Activated CD4-positive, alpha-beta T cell treated with anti-CD3 and anti-CD28 coated beads, Interleukin-2, amount 50 U/mL, for 24 hours (primary cell): ENCODE data around the gene GRAMD4.

Experiments used
- DNase-seq, 2 donors: peaks; one replicate each; pipeline ENCODE4 v3.0.0-alpha.2; 2020; ENCODE audit warnings: low read depth in 1 of 2, low spot score in 1 of 2

GRAMD4 gene

GRCh38 chr22:46708766-46709330 lies 88.7 kb downstream of the GRAMD4 start:
- no peak for DNase-seq

GRCh38 chr22:46710806-46711205 lies 90.6 kb downstream of the GRAMD4 start:
- DNase-seq, result no peak

GRCh38 chr22:46712288-46712687 lies 92.1 kb downstream of the GRAMD4 start:
- DNase-seq, result no peak

- no peak for DNase-seq
Observed at GRCh38 chr22:46714550-46714949, 94.4 kb downstream of the GRAMD4 start.

- DNase-seq, result no peak
Observed at GRCh38 chr22:46719921-46720320, 99.7 kb downstream of the GRAMD4 start.

GRCh38 chr22:46721501-46722085 lies 101.4 kb downstream of the GRAMD4 start:
- DNase-seq, result no peak

GRCh38 chr22:46723882-46724281 lies 103.7 kb downstream of the GRAMD4 start:
- no peak for DNase-seq

- DNase-seq, result no peak
Observed at GRCh38 chr22:46725096-46725495, 104.9 kb downstream of the GRAMD4 start.

- no peak for DNase-seq
Observed at GRCh38 chr22:46726066-46726985, 106.1 kb downstream of the GRAMD4 start.

GRCh38 chr22:46726986-46727317 lies 106.8 kb downstream of the GRAMD4 start:
- no peak for DNase-seq

GRCh38 chr22:46727813-46728364 lies 107.7 kb downstream of the GRAMD4 start:
- DNase-seq, result no peak

GRCh38 chr22:46728470-46728869 lies 108.3 kb downstream of the GRAMD4 start:
- no peak for DNase-seq
